Measurements from ENCODE around the gene MUC6. TPM values are rescaled to one million over a fixed set of nuclear protein-coding genes. Genes with fewer than 3 reads are reported as not detected.

MUC6 gene
- total and polyA plus RNA-seq, 9 of the 15 experiments (the other 6 are each of a cell fraction or from before 2014, with no cell fraction given): not detected

DNA sequence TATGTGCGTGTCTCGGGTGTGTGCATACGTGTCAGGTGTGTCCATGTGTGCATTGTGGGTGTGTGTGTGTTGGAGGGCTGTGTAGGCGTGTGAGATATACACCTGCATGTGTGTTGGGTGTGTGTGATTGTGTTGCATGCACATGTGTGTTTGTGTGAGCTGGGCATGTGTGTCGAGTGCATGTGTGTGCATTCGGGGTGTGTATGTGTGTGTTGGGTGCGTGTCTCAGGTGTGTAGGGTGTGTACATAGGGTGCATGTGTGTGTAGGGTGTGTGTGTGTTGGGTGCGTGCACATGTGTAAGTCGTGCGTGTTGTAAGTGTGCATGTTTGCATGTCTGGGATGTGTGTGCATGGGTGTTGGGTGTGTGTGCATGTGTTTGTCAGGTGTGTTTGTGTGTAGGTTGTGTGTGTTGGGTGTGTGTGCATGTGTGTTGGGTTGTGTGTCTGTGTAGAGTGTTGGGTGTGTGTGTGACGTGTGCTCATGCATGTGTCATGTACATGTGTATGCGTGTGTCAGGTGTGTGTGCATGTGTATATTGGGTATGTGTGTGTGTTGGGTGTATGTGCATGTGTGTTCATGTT is 4.1 kb downstream of the MUC6 start (continued):
- TF ChIP-seq, protein P1, sequence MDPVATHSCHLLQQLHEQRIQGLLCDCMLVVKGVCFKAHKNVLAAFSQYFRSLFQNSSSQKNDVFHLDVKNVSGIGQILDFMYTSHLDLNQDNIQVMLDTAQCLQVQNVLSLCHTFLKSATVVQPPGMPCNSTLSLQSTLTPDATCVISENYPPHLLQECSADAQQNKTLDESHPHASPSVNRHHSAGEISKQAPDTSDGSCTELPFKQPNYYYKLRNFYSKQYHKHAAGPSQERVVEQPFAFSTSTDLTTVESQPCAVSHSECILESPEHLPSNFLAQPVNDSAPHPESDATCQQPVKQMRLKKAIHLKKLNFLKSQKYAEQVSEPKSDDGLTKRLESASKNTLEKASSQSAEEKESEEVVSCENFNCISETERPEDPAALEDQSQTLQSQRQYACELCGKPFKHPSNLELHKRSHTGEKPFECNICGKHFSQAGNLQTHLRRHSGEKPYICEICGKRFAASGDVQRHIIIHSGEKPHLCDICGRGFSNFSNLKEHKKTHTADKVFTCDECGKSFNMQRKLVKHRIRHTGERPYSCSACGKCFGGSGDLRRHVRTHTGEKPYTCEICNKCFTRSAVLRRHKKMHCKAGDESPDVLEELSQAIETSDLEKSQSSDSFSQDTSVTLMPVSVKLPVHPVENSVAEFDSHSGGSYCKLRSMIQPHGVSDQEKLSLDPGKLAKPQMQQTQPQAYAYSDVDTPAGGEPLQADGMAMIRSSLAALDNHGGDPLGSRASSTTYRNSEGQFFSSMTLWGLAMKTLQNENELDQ (CRISPR knock-in tag; IDR thresholded peaks at IDR 0.05; ENCODE audit: borderline replicate concordance): no peak
- TF ChIP-seq SREBF1 (IDR thresholded peaks at IDR 0.05; ENCODE audit: borderline replicate concordance, low read depth, low read length): no peak

DNA sequence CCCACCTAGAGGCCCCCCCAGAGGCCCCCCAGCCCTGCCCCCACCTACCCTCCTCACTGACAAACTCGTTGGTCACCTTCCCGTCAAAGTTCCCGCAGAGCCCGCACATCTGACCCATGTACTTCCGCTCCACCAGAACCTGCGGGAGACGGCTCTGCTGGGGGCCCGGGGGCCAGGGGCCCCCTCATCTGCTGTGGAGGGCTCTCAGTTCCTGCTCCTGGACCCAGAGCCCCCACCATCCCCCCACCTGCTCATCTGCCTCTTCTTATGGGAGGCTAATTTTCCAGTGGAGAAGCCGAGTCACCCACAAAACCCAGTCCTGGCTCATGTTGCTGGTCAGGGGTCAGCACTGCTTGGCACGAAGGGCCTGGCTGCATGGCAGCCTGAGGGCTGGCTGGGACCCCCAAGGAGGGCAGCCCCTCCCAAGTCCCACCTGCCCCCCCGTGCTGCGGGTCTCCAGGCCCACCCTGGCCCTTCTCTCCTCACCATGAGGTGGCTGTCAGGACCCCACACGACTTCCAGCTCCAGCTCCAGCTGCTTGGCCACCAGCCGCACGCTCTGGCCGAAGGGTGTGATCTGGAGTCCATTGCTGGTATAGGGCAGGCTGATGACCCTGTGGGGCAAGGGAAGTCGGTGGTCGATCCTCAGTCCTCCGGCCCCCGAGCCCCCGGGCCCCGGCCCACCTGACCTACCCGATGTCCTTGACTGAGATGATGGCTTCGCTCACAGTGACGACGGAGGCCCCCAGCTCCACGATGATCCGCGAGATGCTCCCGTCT is 5.2 kb downstream of the MUC6 start:
- in situ Hi-C loops (cut with MboI): no loop called here
- POLR2A ChIA-PET: no interaction called here
- TF ChIP-seq, protein P2, sequence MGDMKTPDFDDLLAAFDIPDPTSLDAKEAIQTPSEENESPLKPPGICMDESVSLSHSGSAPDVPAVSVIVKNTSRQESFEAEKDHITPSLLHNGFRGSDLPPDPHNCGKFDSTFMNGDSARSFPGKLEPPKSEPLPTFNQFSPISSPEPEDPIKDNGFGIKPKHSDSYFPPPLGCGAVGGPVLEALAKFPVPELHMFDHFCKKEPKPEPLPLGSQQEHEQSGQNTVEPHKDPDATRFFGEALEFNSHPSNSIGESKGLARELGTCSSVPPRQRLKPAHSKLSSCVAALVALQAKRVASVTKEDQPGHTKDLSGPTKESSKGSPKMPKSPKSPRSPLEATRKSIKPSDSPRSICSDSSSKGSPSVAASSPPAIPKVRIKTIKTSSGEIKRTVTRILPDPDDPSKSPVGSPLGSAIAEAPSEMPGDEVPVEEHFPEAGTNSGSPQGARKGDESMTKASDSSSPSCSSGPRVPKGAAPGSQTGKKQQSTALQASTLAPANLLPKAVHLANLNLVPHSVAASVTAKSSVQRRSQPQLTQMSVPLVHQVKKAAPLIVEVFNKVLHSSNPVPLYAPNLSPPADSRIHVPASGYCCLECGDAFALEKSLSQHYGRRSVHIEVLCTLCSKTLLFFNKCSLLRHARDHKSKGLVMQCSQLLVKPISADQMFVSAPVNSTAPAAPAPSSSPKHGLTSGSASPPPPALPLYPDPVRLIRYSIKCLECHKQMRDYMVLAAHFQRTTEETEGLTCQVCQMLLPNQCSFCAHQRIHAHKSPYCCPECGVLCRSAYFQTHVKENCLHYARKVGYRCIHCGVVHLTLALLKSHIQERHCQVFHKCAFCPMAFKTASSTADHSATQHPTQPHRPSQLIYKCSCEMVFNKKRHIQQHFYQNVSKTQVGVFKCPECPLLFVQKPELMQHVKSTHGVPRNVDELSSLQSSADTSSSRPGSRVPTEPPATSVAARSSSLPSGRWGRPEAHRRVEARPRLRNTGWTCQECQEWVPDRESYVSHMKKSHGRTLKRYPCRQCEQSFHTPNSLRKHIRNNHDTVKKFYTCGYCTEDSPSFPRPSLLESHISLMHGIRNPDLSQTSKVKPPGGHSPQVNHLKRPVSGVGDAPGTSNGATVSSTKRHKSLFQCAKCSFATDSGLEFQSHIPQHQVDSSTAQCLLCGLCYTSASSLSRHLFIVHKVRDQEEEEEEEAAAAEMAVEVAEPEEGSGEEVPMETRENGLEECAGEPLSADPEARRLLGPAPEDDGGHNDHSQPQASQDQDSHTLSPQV (IDR thresholded peaks at IDR 0.05): no peak
- TF ChIP-seq FOXK1 (CRISPR knock-in tag; IDR thresholded peaks at IDR 0.05; ENCODE audit: borderline replicate concordance) (no peak), GABPB2 (CRISPR knock-in tag; conservative IDR thresholded peaks at IDR 0.05) (no peak), HIVEP1 (CRISPR knock-in tag; IDR thresholded peaks at IDR 0.05) (no peak), ZNF23 (CRISPR knock-in tag; IDR thresholded peaks at IDR 0.05) (no peak), SMARCA5 (IDR thresholded peaks at IDR 0.05) (no peak), HNRNPUL1 (IDR thresholded peaks at IDR 0.05; ENCODE audit: low read length) (no peak), MCM3 (IDR thresholded peaks at IDR 0.05) (no peak)
- TF ChIP-seq, protein P3, sequence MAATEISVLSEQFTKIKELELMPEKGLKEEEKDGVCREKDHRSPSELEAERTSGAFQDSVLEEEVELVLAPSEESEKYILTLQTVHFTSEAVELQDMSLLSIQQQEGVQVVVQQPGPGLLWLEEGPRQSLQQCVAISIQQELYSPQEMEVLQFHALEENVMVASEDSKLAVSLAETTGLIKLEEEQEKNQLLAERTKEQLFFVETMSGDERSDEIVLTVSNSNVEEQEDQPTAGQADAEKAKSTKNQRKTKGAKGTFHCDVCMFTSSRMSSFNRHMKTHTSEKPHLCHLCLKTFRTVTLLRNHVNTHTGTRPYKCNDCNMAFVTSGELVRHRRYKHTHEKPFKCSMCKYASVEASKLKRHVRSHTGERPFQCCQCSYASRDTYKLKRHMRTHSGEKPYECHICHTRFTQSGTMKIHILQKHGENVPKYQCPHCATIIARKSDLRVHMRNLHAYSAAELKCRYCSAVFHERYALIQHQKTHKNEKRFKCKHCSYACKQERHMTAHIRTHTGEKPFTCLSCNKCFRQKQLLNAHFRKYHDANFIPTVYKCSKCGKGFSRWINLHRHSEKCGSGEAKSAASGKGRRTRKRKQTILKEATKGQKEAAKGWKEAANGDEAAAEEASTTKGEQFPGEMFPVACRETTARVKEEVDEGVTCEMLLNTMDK (IDR thresholded peaks at IDR 0.05; ENCODE audit: borderline replicate concordance, insufficient read depth, low read depth, low read length, poor library complexity, severe bottlenecking): no peak

More for the DNA sequence above, 5.2 kb downstream of the MUC6 start:
- peaks cover 0 to 71% of the 10 kb centered on the region in 2 experiments; a peak in 2 of 5 replicates for H3K4me1 ChIP-seq (replicated peaks in 1 of 2; ENCODE audit: control insufficient read depth in 2 of 2, insufficient read depth in 2 of 2, low read length in 2 of 2)
- no peak overlapping the region for H3K4me2 ChIP-seq (ENCODE audit: insufficient read depth, low read length)
- no peak overlapping the region for H3K27ac ChIP-seq (ENCODE audit: extremely low read depth, low read depth, low read length)
- H3K4me3 ChIP-seq: no peak overlapping the region
- DNase-seq (ENCODE audit: extremely low read depth in 1 of 4, low spot score in 3 of 4): no peak
- H3K36me3 ChIP-seq (ENCODE audit: control insufficient read depth, insufficient read depth, low read length): no peaks in the 10 kb centered on the region
- peaks cover under 1% of the 10 kb centered on the region; the same call in 1 of the 2 replicates for H4K20me1 ChIP-seq (replicated peaks; ENCODE audit: control insufficient read depth, insufficient read depth, low read length)
- H3K9ac ChIP-seq (ENCODE audit: insufficient read depth in 1 of 2, low read depth in 2 of 2, low read length in 2 of 2): no peak overlapping the region
- peaks cover 0 to 57% of the 10 kb centered on the region in 2 experiments; a peak in 4 of 5 replicates for H3K27me3 ChIP-seq (ENCODE audit: control insufficient read depth in 2 of 2, insufficient read depth in 2 of 2, low read length in 2 of 2)
- CTCF ChIA-PET (ENCODE audit: low intra/inter-chr PET ratio): no interaction called here
- intact Hi-C loops (cut with micrococcal nuclease): no loop called here
- 34% methylated on average over 22 of the region's 30 CpGs for WGBS (ENCODE audit: insufficient coverage, low coverage, missing lambda C conversion rate)
- no peaks in the 10 kb centered on the region for H3K79me2 ChIP-seq (ENCODE audit: control insufficient read depth, insufficient read depth, low read length)
- no peaks in the 10 kb centered on the region for H3K9me1 ChIP-seq (ENCODE audit: control insufficient read depth, insufficient read depth, low read length)
- no peak overlapping the region for H2AFZ ChIP-seq (ENCODE audit: low read depth, low read length)
- no TSS peak for BruUV-seq (replicated peaks)
- H3K9me3 ChIP-seq (replicated peaks; ENCODE audit: control insufficient read depth, insufficient read depth, low read depth, low read length): no peaks in the 10 kb centered on the region
- ATAC-seq: no peak
- FAIRE-seq: no peak

All from K562 (cell line).